Duodenal mucosa (tissue), 2 donors: ENCODE data around the gene C1orf159.

Experiments
- H3K27ac ChIP-seq: one replicate; pipeline ENCODE4 v1.7.0; 2013; ENCODE audit warnings: low read depth, low read length
- H3K27me3 ChIP-seq, 2 donors: one replicate each; pipeline ENCODE4 v1.7.0; 2013; ENCODE audit warnings: low read length in 2 of 2, control low read depth in 1 of 2; ENCODE audit not compliant: insufficient read depth in 2 of 2, control insufficient read depth in 1 of 2
- H3K36me3 ChIP-seq, 2 donors: one replicate each; pipeline ENCODE4 v1.7.0; 2013; ENCODE audit warnings: low read length in 2 of 2, control low read depth in 1 of 2; ENCODE audit not compliant: insufficient read depth in 2 of 2, control insufficient read depth in 1 of 2
- H3K4me1 ChIP-seq, 2 donors: one replicate each; pipeline ENCODE4 v1.7.0; 2013; ENCODE audit warnings: low read length in 2 of 2, control low read depth in 1 of 2; ENCODE audit not compliant: insufficient read depth in 2 of 2, control insufficient read depth in 1 of 2
- H3K4me3 ChIP-seq, 2 donors: one replicate each; pipeline ENCODE4 v1.7.0; 2013; ENCODE audit warnings: low read length in 2 of 2, low read depth in 1 of 2
- H3K9ac ChIP-seq, 2 donors: one replicate each; pipeline ENCODE4 v1.7.0; 2013; ENCODE audit warnings: low read length in 2 of 2, low read depth in 1 of 2
- H3K9me3 ChIP-seq, 2 donors: one replicate each; pipeline ENCODE4 v1.7.0; 2013; ENCODE audit warnings: low read length in 2 of 2, control low read depth in 1 of 2; ENCODE audit not compliant: control insufficient read depth in 1 of 2

The C1orf159 gene

GRCh38 chr1:1151306-1151705 lies 35.4 kb upstream of the C1orf159 start:
- Histone ChIP-seq H3K9me3 (peaks cover 0 to 5% of the 10 kb centered on the region in 2 donors), H3K36me3 (peaks cover 0 to 11% of the 10 kb centered on the region in 2 donors), H3K9ac (no peak overlapping the region), H3K4me3 (no peak overlapping the region), H3K4me1 (peaks cover 11 to 15% of the 10 kb centered on the region in 2 donors), H3K27me3 (no peaks in the 10 kb centered on the region), H3K27ac (no peak overlapping the region)

- H3K27me3 ChIP-seq, result no peaks in the 10 kb centered on the region
- peaks cover 0 to 5% of the 10 kb centered on the region in 2 donors for H3K9me3 ChIP-seq
- peak overlapping the region; percentile 42 for H3K27ac ChIP-seq
- H3K4me3 ChIP-seq, result no peak overlapping the region
- H3K9ac ChIP-seq, result peak overlapping the region in 1 of 2 donors; percentile 38
- peaks cover 18 to 20% of the 10 kb centered on the region in 2 donors for H3K4me1 ChIP-seq
- peaks cover 0 to 11% of the 10 kb centered on the region in 2 donors for H3K36me3 ChIP-seq
Measured at GRCh38 chr1:1150100-1150499, 34.2 kb upstream of the C1orf159 start.

- Histone ChIP-seq H3K27me3 (no peaks in the 10 kb centered on the region), H3K27ac (peak overlapping the region; percentile 42), H3K36me3 (peaks cover 0 to 11% of the 10 kb centered on the region in 2 donors), H3K4me3 (no peak overlapping the region), H3K4me1 (peaks cover 25 to 27% of the 10 kb centered on the region in 2 donors), H3K9ac (peak overlapping the region in 1 of 2 donors; percentile 38), H3K9me3 (peaks cover 0 to 5% of the 10 kb centered on the region in 2 donors)
Measured at GRCh38 chr1:1149416-1149815, 33.5 kb upstream of the C1orf159 start.

GRCh38 chr1:1148569-1148968 lies 32.7 kb upstream of the C1orf159 start:
- Histone ChIP-seq H3K4me3 (no peak overlapping the region), H3K9ac (no peak overlapping the region), H3K27ac (no peak overlapping the region), H3K36me3 (peaks cover 0 to 11% of the 10 kb centered on the region in 2 donors), H3K4me1 (peaks cover 33 to 35% of the 10 kb centered on the region in 2 donors), H3K9me3 (peaks cover 0 to 5% of the 10 kb centered on the region in 2 donors), H3K27me3 (no peaks in the 10 kb centered on the region)

- Histone ChIP-seq H3K27me3 (no peaks in the 10 kb centered on the region), H3K27ac (no peak overlapping the region), H3K9ac (no peak overlapping the region), H3K4me3 (no peak overlapping the region), H3K9me3 (peaks cover 0 to 5% of the 10 kb centered on the region in 2 donors), H3K4me1 (peaks cover 38 to 40% of the 10 kb centered on the region in 2 donors), H3K36me3 (peaks cover 0 to 11% of the 10 kb centered on the region in 2 donors)
Measured at GRCh38 chr1:1148061-1148460, 32.2 kb upstream of the C1orf159 start.

- no peak overlapping the region for H3K4me3 ChIP-seq
- no peaks in the 10 kb centered on the region for H3K27me3 ChIP-seq
- no peak overlapping the region for H3K9ac ChIP-seq
- H3K9me3 ChIP-seq, result no peaks in the 10 kb centered on the region
- H3K4me1 ChIP-seq, result peaks cover 45% of the 10 kb centered on the region in 2 donors
- H3K27ac ChIP-seq, result no peak overlapping the region
- H3K36me3 ChIP-seq, result no peaks in the 10 kb centered on the region
Measured at GRCh38 chr1:1146596-1146995, 30.7 kb upstream of the C1orf159 start.

GRCh38 chr1:1146026-1146425 lies 30.1 kb upstream of the C1orf159 start:
- H3K36me3 ChIP-seq, result no peaks in the 10 kb centered on the region
- H3K27me3 ChIP-seq, result no peaks in the 10 kb centered on the region
- H3K27ac ChIP-seq, result no peak overlapping the region
- H3K4me3 ChIP-seq, result no peak overlapping the region
- no peaks in the 10 kb centered on the region for H3K9me3 ChIP-seq
- no peak overlapping the region for H3K9ac ChIP-seq
- H3K4me1 ChIP-seq, result peaks cover 45% of the 10 kb centered on the region in 2 donors

- Histone ChIP-seq H3K9me3 (no peaks in the 10 kb centered on the region), H3K4me1 (peaks cover 45% of the 10 kb centered on the region in 2 donors), H3K36me3 (no peaks in the 10 kb centered on the region), H3K4me3 (peak overlapping the region in 1 of 2 donors; percentile 22), H3K27ac (no peak overlapping the region), H3K27me3 (no peaks in the 10 kb centered on the region), H3K9ac (peak overlapping the region in 1 of 2 donors; percentile 39)
Measured at GRCh38 chr1:1145547-1145914, 29.6 kb upstream of the C1orf159 start.

GRCh38 chr1:1144843-1145546 lies 29.1 kb upstream of the C1orf159 start:
- Histone ChIP-seq H3K4me3 (peak overlapping the region; percentile 22 to 32), H3K4me1 (peaks cover 41 to 43% of the 10 kb centered on the region in 2 donors), H3K36me3 (no peaks in the 10 kb centered on the region), H3K9me3 (no peaks in the 10 kb centered on the region), H3K9ac (peak overlapping the region; percentile 39 to 54), H3K27ac (peak overlapping the region; percentile 89), H3K27me3 (no peaks in the 10 kb centered on the region)

GRCh38 chr1:1144122-1144842 lies 28.4 kb upstream of the C1orf159 start:
- Histone ChIP-seq H3K9me3 (no peaks in the 10 kb centered on the region), H3K4me3 (peak overlapping the region in 1 of 2 donors; percentile 32), H3K9ac (peak overlapping the region; percentile 39 to 54), H3K27me3 (no peaks in the 10 kb centered on the region), H3K36me3 (no peaks in the 10 kb centered on the region), H3K4me1 (peaks cover 34 to 36% of the 10 kb centered on the region in 2 donors), H3K27ac (peak overlapping the region; percentile 89)
